Measurements from ENCODE around the gene PGM2L1. TPM values are rescaled to one million over a fixed set of nuclear protein-coding genes. Genes with fewer than 3 reads are reported as not detected.
A peak's percentile ranks its signal among the peaks of the same experiment; 100 is the strongest.

PGM2L1 gene
- 3.5 TPM for total RNA-seq

GRCh38 chr11:74398244-74399159, at the start of gene PGM2L1:
Gene PGM2L1, minus strand, starts transcription at chr11:74398433. Its CDS starts 272 bp downstream, at chr11:74398161.
- peaks cover 3% of the 10 kb centered on the region for H3K4me1 ChIP-seq (ENCODE audit: insufficient read depth, low read length)
- no peaks in the 10 kb centered on the region for H3K27me3 ChIP-seq (ENCODE audit: insufficient read depth, low read length)
- peak within 1 kb of the TSS; percentile 64 for H3K4me3 ChIP-seq (ENCODE audit: low read length)
- H3K9me3 ChIP-seq (ENCODE audit: low read depth, low read length), result no peaks in the 10 kb centered on the region

GRCh38 chr11:74447720-74448119, 49.5 kb upstream of the PGM2L1 start:
- Histone ChIP-seq H3K27me3 (ENCODE audit: insufficient read depth, low read length) (no peaks in the 10 kb centered on the region), H3K9me3 (ENCODE audit: low read depth, low read length) (no peaks in the 10 kb centered on the region), H3K4me3 (ENCODE audit: low read length) (no peak overlapping the region), H3K4me1 (ENCODE audit: insufficient read depth, low read length) (peaks cover 17% of the 10 kb centered on the region)

GRCh38 chr11:74446532-74446938, 48.3 kb upstream of the PGM2L1 start:
- Histone ChIP-seq H3K9me3 (ENCODE audit: low read depth, low read length) (no peaks in the 10 kb centered on the region), H3K27me3 (ENCODE audit: insufficient read depth, low read length) (no peaks in the 10 kb centered on the region), H3K4me1 (ENCODE audit: insufficient read depth, low read length) (peaks cover 17% of the 10 kb centered on the region), H3K4me3 (ENCODE audit: low read length) (no peak overlapping the region)

GRCh38 chr11:74444173-74444826, 46.1 kb upstream of the PGM2L1 start:
- peaks cover 3% of the 10 kb centered on the region for H3K4me1 ChIP-seq (ENCODE audit: insufficient read depth, low read length)
- H3K4me3 ChIP-seq (ENCODE audit: low read length), result no peak overlapping the region
- H3K9me3 ChIP-seq (ENCODE audit: low read depth, low read length), result peaks cover 5% of the 10 kb centered on the region
- no peaks in the 10 kb centered on the region for H3K27me3 ChIP-seq (ENCODE audit: insufficient read depth, low read length)

- peaks cover 5% of the 10 kb centered on the region for H3K9me3 ChIP-seq (ENCODE audit: low read depth, low read length)
- no peak overlapping the region for H3K4me3 ChIP-seq (ENCODE audit: low read length)
- no peaks in the 10 kb centered on the region for H3K27me3 ChIP-seq (ENCODE audit: insufficient read depth, low read length)
- H3K4me1 ChIP-seq (ENCODE audit: insufficient read depth, low read length), result no peaks in the 10 kb centered on the region
These were observed 45.0 kb upstream of the PGM2L1 start for GRCh38 chr11:74443071-74443864.

GRCh38 chr11:74442636-74443035, 44.4 kb upstream of the PGM2L1 start:
- peaks cover 5% of the 10 kb centered on the region for H3K9me3 ChIP-seq (ENCODE audit: low read depth, low read length)

GRCh38 chr11:74438681-74439080, 40.4 kb upstream of the PGM2L1 start:
- Histone ChIP-seq H3K27me3 (ENCODE audit: insufficient read depth, low read length) (no peaks in the 10 kb centered on the region), H3K9me3 (ENCODE audit: low read depth, low read length) (peaks cover 5% of the 10 kb centered on the region), H3K4me3 (ENCODE audit: low read length) (no peak overlapping the region), H3K4me1 (ENCODE audit: insufficient read depth, low read length) (no peaks in the 10 kb centered on the region)

More at GRCh38 chr11:74442636-74443035, 44.4 kb upstream of the PGM2L1 start:
- Histone ChIP-seq H3K4me1 (ENCODE audit: insufficient read depth, low read length) (no peaks in the 10 kb centered on the region), H3K27me3 (ENCODE audit: insufficient read depth, low read length) (no peaks in the 10 kb centered on the region), H3K4me3 (ENCODE audit: low read length) (no peak overlapping the region)

GRCh38 chr11:74437441-74438042, 39.3 kb upstream of the PGM2L1 start:
- Histone ChIP-seq H3K27me3 (ENCODE audit: insufficient read depth, low read length) (no peaks in the 10 kb centered on the region), H3K4me1 (ENCODE audit: insufficient read depth, low read length) (no peaks in the 10 kb centered on the region), H3K9me3 (ENCODE audit: low read depth, low read length) (peaks cover 5% of the 10 kb centered on the region), H3K4me3 (ENCODE audit: low read length) (no peak overlapping the region)

- H3K4me3 ChIP-seq (ENCODE audit: low read length), result no peak overlapping the region
- no peaks in the 10 kb centered on the region for H3K27me3 ChIP-seq (ENCODE audit: insufficient read depth, low read length)
- H3K4me1 ChIP-seq (ENCODE audit: insufficient read depth, low read length), result no peaks in the 10 kb centered on the region
- H3K9me3 ChIP-seq (ENCODE audit: low read depth, low read length), result no peaks in the 10 kb centered on the region
These were observed 36.3 kb upstream of the PGM2L1 start for GRCh38 chr11:74434528-74434927.

GRCh38 chr11:74429205-74429604, 31.0 kb upstream of the PGM2L1 start:
- no peaks in the 10 kb centered on the region for H3K4me1 ChIP-seq (ENCODE audit: insufficient read depth, low read length)
- no peak overlapping the region for H3K4me3 ChIP-seq (ENCODE audit: low read length)
- no peaks in the 10 kb centered on the region for H3K27me3 ChIP-seq (ENCODE audit: insufficient read depth, low read length)
- H3K9me3 ChIP-seq (ENCODE audit: low read depth, low read length), result no peaks in the 10 kb centered on the region

- no peaks in the 10 kb centered on the region for H3K9me3 ChIP-seq (ENCODE audit: low read depth, low read length)
- no peaks in the 10 kb centered on the region for H3K27me3 ChIP-seq (ENCODE audit: insufficient read depth, low read length)
- H3K4me1 ChIP-seq (ENCODE audit: insufficient read depth, low read length), result no peaks in the 10 kb centered on the region
- H3K4me3 ChIP-seq (ENCODE audit: low read length), result no peak overlapping the region
These were observed 29.2 kb upstream of the PGM2L1 start for GRCh38 chr11:74427384-74427886.

GRCh38 chr11:74425100-74425499, 26.9 kb upstream of the PGM2L1 start:
- Histone ChIP-seq H3K27me3 (ENCODE audit: insufficient read depth, low read length) (no peaks in the 10 kb centered on the region), H3K4me1 (ENCODE audit: insufficient read depth, low read length) (no peaks in the 10 kb centered on the region), H3K4me3 (ENCODE audit: low read length) (no peak overlapping the region), H3K9me3 (ENCODE audit: low read depth, low read length) (no peaks in the 10 kb centered on the region)

GRCh38 chr11:74418509-74418895, 20.3 kb upstream of the PGM2L1 start:
- H3K4me1 ChIP-seq (ENCODE audit: insufficient read depth, low read length), result peaks cover 3% of the 10 kb centered on the region
- no peaks in the 10 kb centered on the region for H3K9me3 ChIP-seq (ENCODE audit: low read depth, low read length)
- H3K4me3 ChIP-seq (ENCODE audit: low read length), result no peak overlapping the region
- no peaks in the 10 kb centered on the region for H3K27me3 ChIP-seq (ENCODE audit: insufficient read depth, low read length)

GRCh38 chr11:74417860-74418508, 19.8 kb upstream of the PGM2L1 start:
- no peaks in the 10 kb centered on the region for H3K27me3 ChIP-seq (ENCODE audit: insufficient read depth, low read length)
- no peak overlapping the region for H3K4me3 ChIP-seq (ENCODE audit: low read length)
- no peaks in the 10 kb centered on the region for H3K9me3 ChIP-seq (ENCODE audit: low read depth, low read length)
- peaks cover 3% of the 10 kb centered on the region for H3K4me1 ChIP-seq (ENCODE audit: insufficient read depth, low read length)

All from mononuclear cell (primary cell).